HG02840 (cell line): ENCODE measurements around the gene B3GNT7.

ENCODE experiments used
- ATAC-seq: cut with Tn5 transposase; IDR thresholded peaks from one replicate; pipeline ENCODE4 v1.9.1; 2021; ENCODE audit warnings: mild to moderate bottlenecking, moderate library complexity, moderate number of reproducible peaks; ENCODE audit not compliant: unreplicated experiment, low FRiP score

The B3GNT7 gene

DNA sequence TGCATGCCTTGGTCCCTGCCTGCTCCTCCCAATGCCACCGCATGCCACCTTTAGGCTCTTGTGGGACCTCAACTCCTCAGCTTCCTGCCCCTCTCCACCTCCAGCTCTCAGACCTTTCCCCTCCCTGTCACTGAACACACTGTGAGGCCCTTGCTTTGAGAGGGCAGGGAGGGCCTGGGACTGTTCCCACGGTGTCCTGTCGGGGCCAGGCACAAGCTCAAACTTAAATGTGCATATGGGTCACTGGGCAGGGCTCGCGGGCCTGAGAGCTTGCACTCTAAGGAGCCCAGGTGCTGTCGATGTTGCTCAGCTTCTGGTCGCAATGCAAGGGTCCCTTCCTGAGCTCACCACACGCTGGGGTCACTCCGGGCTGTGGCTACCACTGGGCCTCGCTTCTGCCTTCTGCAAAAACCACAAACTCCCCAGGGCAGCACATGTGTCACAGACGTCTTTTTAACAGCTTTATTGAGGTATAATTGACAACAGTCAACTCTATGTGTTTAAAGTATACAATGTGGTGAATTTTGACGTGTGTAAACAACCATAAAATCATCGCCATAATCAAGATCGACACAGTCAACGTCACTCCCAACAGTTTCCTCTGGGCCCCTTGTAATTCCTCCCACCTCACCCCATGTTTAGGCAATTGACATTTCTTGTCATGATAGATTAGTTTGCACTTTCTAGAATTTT lies 11.9 kb upstream of the B3GNT7 start:
- ATAC-seq = no peak

DNA sequence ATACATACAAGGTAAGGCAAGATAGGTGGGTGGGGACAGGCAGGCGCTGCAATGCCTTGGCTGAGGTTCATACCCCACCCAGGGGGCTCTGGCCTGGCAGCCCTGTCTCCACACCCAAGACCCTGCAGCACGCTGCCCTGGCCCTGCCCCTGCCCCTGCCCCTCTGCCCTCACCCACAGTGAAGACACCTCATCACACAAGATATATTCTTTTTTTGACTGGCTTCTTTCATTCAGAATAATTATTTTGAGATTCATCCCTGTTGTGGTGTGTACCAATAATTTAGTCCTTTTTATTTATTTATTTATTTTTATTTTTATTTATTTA lies 11.4 kb upstream of the B3GNT7 start:
- no peak for ATAC-seq

DNA sequence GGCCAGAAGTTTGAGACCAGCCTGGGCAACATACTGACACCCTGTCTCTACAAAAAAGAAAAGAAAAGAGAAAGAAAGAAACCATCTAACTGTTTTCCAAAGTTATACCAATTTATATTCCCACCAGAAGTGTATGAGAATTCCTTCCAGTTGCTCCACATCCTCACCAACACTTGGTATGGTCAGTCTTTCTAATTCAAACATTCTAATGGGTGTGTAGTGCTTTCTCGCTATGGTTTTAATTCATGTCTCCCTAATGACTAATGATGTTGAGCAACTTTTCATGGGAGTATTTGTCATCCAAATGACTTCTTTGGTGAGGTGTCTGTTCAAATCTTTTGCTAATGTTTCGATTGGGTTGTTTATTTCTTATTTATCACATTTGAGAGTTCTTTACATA lies 10.5 kb upstream of the B3GNT7 start:
- ATAC-seq = no peak

DNA sequence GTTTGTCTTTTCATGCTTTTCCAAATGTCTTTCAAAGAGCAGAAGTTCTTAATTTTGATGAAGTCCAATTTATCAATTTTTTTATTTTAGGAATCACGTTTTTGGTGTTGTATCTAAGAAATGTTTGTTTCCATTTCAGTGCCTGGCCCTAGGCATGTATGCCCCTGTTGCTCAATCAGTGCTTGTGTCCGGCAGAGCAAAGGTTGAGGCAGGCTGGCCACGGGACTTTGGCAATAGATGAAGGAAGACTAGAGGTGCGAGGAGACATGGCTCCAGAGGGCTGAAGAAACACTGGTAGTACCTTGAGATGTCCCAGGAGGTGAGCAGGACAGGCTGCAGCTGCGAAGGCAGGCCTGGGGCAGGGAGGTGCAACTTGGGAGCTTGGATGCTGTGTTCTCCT lies 10.1 kb upstream of the B3GNT7 start:
- no peak for ATAC-seq

DNA sequence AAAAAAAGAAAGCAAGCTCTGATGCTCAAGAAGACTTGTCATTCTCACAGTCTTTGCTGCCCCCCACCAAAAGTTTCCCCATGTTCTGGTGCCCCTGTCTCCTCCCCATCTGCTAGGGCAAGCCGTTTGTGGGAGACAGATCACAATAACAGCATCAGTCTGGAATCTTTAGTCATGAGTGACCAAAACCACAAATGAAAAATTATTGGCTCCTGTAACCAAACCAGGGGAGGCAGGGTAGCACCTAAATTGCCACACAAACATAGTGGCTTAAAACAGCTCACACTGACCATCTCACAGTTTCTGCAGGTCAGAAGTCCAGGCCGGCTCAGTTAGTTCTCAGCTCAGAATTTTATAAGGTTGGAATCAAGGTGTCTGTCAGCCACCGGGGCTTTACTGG lies 9.1 kb upstream of the B3GNT7 start:
- no peak for ATAC-seq

DNA sequence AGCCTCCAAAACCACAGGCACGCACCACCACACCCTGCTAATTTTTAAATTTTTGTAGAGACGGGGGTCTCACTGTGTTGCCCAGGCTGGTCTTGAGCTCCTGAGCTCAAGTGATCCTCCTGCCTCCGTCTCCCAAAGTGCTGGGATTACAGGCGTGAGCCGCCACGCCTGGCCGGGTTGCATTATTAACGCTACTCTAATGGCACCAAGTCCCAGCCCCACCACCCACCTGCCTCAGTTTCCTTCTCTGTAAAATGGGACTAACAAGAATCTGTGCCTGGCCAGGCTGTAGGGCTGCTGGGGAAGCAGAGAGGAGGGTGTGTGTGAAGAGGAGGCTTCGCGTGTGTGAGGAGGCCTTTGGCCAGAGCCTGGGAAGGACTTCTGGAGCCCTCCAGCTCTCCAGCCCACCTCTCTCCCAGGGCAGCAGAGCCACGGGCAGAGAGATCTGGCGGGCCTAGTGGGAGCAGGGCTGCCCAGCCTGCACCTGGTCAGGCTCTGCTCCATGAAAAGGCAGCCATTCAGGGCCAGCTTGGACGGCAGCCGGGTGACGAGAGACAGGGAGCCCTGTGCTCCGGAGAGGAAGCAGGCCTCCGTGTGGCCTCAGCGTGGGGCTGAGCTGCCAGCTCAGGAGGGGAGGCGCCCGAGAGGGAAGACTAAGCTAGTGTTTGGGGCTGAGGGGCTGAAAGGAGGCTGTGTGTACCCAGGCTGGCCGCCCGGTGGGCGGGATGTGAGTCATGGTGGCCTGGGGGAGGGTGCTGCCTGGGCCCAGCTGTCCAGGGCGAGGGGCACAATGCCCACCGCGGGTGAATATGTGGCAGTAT lies 7.4 kb upstream of the B3GNT7 start:
- ATAC-seq = no peak

DNA sequence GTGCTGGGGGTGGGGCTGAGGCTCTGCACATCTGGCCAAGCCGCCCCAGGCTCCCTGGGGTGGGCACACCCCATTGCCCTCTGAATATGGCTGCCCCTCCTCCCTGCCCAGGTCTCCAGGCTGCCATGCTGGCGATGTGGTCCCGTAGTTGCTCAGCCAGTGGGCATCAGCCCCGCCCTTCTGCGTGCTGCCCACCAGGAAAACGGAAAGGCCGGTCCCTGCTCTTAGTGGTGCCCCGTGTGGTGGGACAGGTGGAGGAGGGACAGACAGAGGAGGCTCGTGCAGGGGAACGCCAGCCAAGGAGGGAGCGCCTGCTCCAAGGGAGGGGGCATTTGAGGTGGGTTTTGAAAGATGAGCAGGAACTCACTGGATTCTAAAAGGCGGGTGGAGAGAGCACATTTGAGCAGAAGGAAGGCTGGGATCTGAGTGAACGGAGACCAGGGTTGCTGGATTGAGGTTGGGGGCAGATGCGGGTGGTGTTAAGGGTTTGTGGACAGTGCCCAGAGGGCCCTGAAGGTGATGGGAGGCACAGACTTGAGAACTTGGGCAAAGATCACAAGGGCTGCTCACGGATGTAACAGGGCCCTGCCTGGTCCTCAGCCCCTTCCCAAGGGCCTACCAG lies 6.7 kb upstream of the B3GNT7 start:
- no peak for ATAC-seq

DNA sequence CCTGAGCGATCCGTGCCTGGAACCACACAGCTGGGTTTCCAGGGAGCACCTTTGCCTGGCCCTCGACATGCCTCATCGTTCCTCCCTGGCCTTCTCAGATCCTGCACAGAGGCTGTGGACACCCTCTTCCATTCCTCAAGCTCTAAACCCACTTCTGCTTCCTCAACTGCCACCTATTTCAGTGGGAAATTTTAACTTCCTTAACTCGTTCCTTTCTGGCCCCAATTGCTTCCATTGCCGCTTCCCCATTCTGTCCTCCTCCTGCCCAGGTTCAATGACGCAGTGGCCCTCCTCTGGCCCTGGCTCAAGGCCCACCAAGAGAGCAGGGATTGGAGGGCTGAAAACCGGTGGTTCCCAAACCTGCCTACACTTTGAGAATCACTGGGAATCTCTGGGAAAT lies 4.8 kb upstream of the B3GNT7 start:
- ATAC-seq = no peak

DNA sequence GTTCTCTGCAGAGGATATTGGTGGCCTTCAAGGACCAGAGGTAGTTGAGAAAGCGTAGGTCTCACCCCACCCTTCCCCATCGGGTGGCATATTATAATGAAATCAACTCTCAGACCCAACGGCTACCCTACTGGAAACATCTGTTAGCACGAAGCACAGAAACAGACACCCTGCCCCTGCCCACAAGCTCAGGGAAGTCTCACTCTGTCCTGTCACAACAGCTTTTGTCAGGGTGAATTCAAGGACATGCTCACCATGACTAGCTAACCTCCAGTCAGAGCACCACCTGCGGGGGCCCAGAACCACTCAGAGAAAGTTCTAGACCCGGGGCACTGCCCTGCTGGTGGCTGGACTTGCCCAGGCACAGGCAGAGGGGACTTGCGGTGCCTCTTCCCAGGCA lies 3.5 kb upstream of the B3GNT7 start:
- ATAC-seq = no peak

DNA sequence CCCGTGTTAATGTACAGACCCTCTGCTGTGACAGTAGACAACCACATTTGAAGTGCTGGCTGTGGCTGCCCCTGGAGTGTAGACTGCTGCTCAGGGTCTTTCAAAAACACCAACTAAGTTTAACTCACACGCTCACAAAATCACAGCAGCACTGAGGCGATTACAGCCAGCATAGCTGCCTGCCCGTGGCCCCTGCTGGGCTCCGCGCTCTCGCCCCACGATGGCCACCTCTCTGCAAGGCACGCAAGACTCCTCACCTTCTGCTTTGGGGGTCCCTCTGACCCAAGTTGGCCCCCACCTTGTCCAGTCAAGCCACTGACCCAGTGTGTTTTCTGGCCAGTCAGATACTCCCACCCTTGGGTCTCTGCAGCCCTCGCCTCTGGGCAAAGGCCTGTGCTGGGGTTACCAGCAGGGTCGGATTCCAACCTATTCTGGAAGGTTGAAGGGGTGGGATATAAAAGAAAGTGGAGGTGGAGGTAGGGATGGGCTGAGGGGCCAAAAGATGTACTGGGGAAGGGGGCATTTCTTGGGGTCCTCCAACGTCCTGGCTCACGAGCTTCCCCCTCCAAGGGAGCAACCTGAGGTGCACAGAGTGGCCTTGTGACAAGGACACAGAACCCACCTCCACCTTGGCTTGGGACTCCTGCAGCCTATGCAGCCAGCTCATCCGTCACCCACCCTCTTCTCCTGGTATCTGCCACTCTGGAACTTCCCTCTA lies 2.9 kb upstream of the B3GNT7 start:
- no peak for ATAC-seq

DNA sequence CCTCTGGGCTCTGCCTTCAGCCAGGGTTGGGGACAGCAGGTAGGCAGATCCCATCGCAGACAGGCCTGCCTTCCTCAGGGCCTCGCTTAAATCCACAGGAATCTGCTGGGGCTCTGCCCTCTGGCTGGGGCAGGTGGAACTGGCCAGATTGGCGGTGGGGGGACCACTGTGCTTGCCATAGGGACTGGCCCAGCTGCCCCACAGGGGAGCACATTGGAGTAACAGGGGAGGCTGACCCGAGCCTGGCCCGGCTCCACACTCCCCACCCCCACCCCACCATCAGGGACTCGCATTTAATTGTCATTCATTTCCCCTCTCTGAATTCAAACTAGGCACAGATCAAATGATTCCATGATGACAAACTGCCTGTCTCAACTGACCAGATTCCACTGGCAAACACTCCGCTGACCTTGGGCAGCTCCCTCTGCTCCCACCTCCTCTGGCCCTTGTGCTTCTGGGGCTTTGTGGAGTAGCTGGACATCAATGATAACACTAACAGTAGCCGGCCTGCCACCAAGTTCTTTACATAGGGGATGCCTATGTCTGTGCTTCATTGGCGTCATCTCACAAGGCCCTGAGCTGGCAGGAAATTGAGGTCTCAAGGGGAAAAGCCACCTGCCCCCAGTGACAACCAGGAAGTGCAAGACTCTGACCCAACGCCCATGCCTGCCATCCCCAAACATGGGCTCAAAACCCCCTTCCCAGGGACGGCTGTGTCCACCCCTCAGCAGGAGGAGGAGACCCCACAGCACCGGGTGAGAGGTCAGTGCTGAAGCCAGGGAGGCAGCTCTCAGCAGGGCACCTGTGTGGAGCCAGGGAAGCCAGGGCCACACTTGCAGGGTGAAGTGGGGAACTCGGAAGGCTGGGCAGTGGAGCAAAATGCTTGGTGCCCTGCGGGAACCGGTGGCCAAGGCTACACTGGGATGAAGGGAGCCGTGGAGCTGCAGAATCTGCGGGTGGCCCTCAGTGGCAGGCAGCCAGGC lies 2.1 kb upstream of the B3GNT7 start:
- peak; percentile 38 for ATAC-seq

DNA sequence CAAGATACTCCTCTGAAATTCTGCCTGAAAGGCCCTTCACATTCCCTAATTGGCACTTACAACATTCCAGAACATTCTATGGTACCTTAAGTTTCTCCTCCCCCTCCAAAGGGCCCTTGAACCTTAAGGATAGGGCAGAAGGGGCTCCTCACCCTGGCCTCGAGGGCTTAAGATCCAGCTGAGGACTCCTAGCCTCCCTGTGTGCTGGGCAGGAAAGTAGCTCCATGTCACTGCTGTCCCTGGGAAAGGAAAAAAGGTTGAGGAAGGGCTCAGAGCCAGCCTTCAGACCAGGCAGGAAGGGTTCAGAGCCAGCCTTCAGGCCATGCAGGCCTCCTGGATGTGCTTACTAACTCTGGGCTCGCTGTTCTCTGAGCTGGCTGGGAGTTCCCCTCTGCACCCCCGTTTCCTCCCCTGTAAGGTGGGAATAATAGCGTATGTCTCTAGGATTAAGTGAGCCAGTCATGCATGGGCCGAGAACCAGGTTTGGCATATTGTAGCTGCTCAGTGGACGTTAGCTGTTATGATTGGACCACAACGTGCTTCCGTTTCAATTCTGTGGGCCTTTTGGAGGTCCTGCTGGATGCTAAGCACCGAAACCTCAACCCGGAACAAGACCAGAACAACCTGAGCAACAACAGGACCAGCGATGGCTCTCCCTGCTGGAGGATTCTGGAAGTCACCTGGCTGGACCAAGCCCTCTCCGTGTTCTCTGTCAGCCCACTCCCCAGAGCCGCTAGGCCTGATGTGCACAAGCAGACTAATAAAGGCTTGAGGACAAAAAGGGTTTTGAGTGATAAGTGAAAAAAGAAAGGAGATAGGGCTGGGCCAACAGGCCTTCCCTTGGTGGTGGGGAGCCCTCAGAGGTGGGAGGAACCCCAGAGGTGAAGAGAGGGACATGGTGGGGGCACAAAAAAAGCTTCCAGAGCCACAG lies 1.0 kb upstream of the B3GNT7 start:
- ATAC-seq = peak; percentile 46

DNA sequence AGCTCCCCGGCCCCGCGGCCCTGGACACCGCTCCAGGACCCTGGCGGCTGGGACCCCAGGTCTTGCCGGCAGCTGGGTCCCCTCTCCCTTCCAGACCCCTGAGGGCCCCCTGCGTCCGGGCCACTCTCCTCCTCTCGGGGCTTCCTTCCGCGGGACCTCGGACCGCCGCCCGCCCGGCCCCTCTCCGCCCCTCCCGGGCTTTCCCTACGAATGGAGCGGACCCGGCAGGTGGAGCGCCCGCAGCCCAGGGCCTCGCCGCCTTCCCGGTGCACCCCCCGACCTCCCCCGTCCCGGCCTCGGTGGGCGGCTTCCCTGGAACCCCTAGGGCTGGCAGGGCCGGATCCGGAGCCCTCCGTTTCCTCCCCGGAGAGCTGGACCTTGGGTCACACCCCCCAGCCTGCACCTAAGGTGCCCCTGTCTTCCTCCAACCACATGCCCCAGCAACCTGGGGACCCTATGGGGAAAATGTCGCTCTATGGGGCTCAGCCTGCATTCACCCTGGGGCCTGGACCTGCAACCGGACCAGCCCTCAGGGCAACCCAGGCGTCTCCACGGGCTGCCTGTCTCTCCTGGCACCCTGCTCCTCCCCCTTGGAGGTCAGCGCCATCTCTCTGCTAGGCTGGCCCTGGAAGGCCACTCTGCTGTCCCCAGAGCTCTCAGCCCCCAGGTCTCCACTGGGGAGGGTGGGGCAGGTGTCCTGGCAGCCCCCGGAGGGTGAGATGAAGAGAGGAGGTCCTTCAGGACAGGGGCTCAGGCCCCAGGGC lies 730 bp downstream of the B3GNT7 start:
- no peak for ATAC-seq

DNA sequence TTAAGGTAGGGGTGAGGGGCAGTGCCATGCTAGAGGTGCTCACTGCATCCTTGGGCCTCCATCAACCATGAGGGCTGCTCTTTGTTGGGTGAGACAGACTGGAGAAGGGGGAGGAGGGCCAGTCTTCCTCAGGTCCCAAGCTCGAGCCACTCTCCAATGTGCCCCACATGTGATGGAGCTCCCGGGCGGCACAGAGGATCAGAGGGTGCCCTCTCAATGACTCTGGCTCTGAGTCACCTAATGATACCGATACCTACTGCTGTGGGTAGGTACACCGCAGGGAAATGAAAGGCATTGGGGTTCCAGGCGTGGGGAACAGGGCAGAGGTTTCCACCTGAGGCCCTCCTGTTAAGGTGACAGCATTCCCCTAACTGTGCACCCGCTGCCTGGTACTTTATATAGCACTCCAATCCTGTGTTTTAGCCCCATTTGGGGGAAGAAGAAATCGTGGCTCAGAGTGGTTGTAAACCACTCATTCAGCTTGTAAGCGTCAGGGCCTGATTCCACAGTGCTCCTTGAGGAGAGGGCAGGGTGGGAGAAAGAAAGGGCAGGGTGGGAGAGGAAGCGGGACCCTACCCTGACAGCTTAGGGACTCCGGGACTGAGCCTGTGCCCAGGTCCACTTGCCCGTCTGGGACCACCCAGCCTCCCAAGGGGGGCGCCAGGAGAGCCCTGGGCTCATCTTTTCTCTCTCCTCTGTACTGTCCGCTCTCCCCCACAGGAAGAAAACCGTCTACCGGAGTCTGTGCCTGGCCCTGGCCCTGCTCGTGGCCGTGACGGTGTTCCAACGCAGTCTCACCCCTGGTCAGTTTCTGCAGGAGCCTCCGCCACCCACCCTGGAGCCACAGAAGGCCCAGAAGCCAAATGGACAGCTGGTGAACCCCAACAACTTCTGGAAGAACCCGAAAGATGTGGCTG lies 1.8 kb downstream of the B3GNT7 start:
- no peak for ATAC-seq

DNA sequence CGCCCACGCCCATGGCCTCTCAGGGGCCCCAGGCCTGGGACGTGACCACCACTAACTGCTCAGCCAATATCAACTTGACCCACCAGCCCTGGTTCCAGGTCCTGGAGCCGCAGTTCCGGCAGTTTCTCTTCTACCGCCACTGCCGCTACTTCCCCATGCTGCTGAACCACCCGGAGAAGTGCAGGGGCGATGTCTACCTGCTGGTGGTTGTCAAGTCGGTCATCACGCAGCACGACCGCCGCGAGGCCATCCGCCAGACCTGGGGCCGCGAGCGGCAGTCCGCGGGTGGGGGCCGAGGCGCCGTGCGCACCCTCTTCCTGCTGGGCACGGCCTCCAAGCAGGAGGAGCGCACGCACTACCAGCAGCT lies 2.4 kb downstream of the B3GNT7 start:
- ATAC-seq = no peak

DNA sequence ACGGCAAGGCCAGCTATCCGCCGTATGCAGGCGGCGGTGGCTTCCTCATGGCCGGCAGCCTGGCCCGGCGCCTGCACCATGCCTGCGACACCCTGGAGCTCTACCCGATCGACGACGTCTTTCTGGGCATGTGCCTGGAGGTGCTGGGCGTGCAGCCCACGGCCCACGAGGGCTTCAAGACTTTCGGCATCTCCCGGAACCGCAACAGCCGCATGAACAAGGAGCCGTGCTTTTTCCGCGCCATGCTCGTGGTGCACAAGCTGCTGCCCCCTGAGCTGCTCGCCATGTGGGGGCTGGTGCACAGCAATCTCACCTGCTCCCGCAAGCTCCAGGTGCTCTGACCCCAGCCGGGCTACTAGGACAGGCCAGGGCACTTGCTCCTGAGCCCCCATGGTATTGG lies 3.1 kb downstream of the B3GNT7 start:
- no peak for ATAC-seq
